KMS-11 (cell line): ENCODE data around the gene ZYX.

ENCODE experiments used
- H2AFZ ChIP-seq: fragments of 200-600 bp; sonication (generic); 2 replicates; pipeline ENCODE4 v1.6.1; 2016; ENCODE audit warnings: antibody characterized with exemption, mixed run types, low read depth
- H3K27ac ChIP-seq: fragments of 200-600 bp; sonication (generic); 2 replicates; pipeline ENCODE4 v1.6.1; 2016; ENCODE audit warnings: mild to moderate bottlenecking, mixed run types
- H3K27me3 ChIP-seq: fragments of 200-600 bp; sonication (generic); 2 replicates; pipeline ENCODE4 v1.6.1; 2017; ENCODE audit warnings: mild to moderate bottlenecking, low read depth, mixed run types, moderate library complexity; ENCODE audit not compliant: insufficient read depth
- H3K36me3 ChIP-seq: fragments of 200-600 bp; sonication (generic); 2 replicates; pipeline ENCODE4 v1.6.1; 2017; ENCODE audit warnings: mild to moderate bottlenecking, mixed run types; ENCODE audit not compliant: insufficient read depth
- H3K4me1 ChIP-seq: fragments of 200-600 bp; sonication (generic); 2 replicates; pipeline ENCODE4 v1.6.1; 2016; ENCODE audit warnings: mild to moderate bottlenecking, low read depth, mixed run types; ENCODE audit not compliant: poor library complexity, severe bottlenecking
- H3K4me2 ChIP-seq: fragments of 200-600 bp; sonication (generic); 2 replicates; pipeline ENCODE4 v1.7.0; 2016; ENCODE audit warnings: mild to moderate bottlenecking, mixed run types
- H3K4me3 ChIP-seq: fragments of 200-600 bp; sonication (generic); IDR thresholded peaks from 2 replicates; pipeline ENCODE4 v1.6.1; 2017; ENCODE audit warnings: low read depth, low read length, mixed read lengths; ENCODE audit not compliant: insufficient read depth
- H3K79me2 ChIP-seq: fragments of 200-600 bp; sonication (generic); 2 replicates; pipeline ENCODE4 v1.6.1; 2016; ENCODE audit warnings: low read depth, mixed run types; ENCODE audit not compliant: insufficient read depth
- H3K9ac ChIP-seq: fragments of 200-600 bp; sonication (generic); 2 replicates; pipeline ENCODE4 v1.6.1; 2016; ENCODE audit warnings: mild to moderate bottlenecking, mixed run types
- H4K20me1 ChIP-seq: fragments of 200-600 bp; sonication (generic); 2 replicates; pipeline ENCODE4 v1.6.1; 2016; ENCODE audit warnings: mild to moderate bottlenecking, mixed run types; ENCODE audit not compliant: insufficient read depth
- CTCF ChIP-seq: fragments of 200-600 bp; sonication (generic); conservative IDR thresholded peaks from 2 replicates; pipeline ENCODE4 v1.6.1; 2017; ENCODE audit warnings: low read depth, mild to moderate bottlenecking, antibody characterized with exemption, low read length, moderate library complexity, mixed read lengths

ZYX gene

GRCh38 chr7:143372070-143372469, 9.1 kb upstream of the ZYX start:
- Histone ChIP-seq H2AFZ (no peak overlapping the region), H3K79me2 (no peaks in the 10 kb centered on the region), H3K9ac (no peak overlapping the region), H3K4me1 (no peaks in the 10 kb centered on the region), H3K4me2 (no peak overlapping the region), H3K36me3 (no peaks in the 10 kb centered on the region), H3K27me3 (no peaks in the 10 kb centered on the region), H3K4me3 (no peak overlapping the region), H3K27ac (no peak overlapping the region), H4K20me1 (no peaks in the 10 kb centered on the region)
- TF ChIP-seq CTCF: no peak

GRCh38 chr7:143373255-143373794, 7.8 kb upstream of the ZYX start:
- no peak overlapping the region for H3K27ac ChIP-seq
- no peaks in the 10 kb centered on the region for H3K4me1 ChIP-seq
- no peak overlapping the region for H3K4me3 ChIP-seq
- no peak for TF ChIP-seq CTCF
- H3K9ac ChIP-seq: no peak overlapping the region
- no peaks in the 10 kb centered on the region for H3K27me3 ChIP-seq
- no peak overlapping the region for H3K4me2 ChIP-seq
- no peaks in the 10 kb centered on the region for H4K20me1 ChIP-seq
- H2AFZ ChIP-seq: no peak overlapping the region
- H3K79me2 ChIP-seq: no peaks in the 10 kb centered on the region
- no peaks in the 10 kb centered on the region for H3K36me3 ChIP-seq

GRCh38 chr7:143374561-143374960, 6.6 kb upstream of the ZYX start:
- no peaks in the 10 kb centered on the region for H4K20me1 ChIP-seq
- no peak overlapping the region for H2AFZ ChIP-seq
- H3K27ac ChIP-seq: no peak overlapping the region
- peaks cover 8% of the 10 kb centered on the region for H3K4me1 ChIP-seq
- no peaks in the 10 kb centered on the region for H3K79me2 ChIP-seq
- no peaks in the 10 kb centered on the region for H3K36me3 ChIP-seq
- H3K9ac ChIP-seq: no peak overlapping the region
- H3K4me2 ChIP-seq: no peak overlapping the region
- H3K27me3 ChIP-seq: no peaks in the 10 kb centered on the region
- no peak for TF ChIP-seq CTCF
- no peak overlapping the region for H3K4me3 ChIP-seq

GRCh38 chr7:143375298-143376034, 5.7 kb upstream of the ZYX start:
- no peaks in the 10 kb centered on the region for H4K20me1 ChIP-seq
- H2AFZ ChIP-seq: no peak overlapping the region
- no peak overlapping the region for H3K4me2 ChIP-seq
- H3K4me3 ChIP-seq: no peak overlapping the region
- no peak overlapping the region for H3K27ac ChIP-seq
- H3K9ac ChIP-seq: no peak overlapping the region
- no peaks in the 10 kb centered on the region for H3K27me3 ChIP-seq
- H3K36me3 ChIP-seq: no peaks in the 10 kb centered on the region
- H3K79me2 ChIP-seq: no peaks in the 10 kb centered on the region
- no peak for TF ChIP-seq CTCF
- H3K4me1 ChIP-seq: peaks cover 12% of the 10 kb centered on the region
